Naive thymus-derived CD8-positive, alpha-beta T cell (primary cell): ENCODE results near the gene ACP5. TPM values are rescaled to one million over a fixed set of nuclear protein-coding genes. Genes with fewer than 3 reads are reported as not detected.
"Not testable (repeated sequence)": the region's sequence is repeated elsewhere in the genome, so short reads cannot be mapped to it uniquely, and the experiment has no call there.

ENCODE experiments used
- ATAC-seq, 2 donors: fragments of 150-1000 bp; cut with Tn5 transposase in 1 of 2; sonication (Bioruptor Pico), chemical (Tn5 transposase) in 1 of 2; 1 replicate in 1 of 2; 2 replicates in 1 of 2; pipeline ENCODE4 v1.10.0; 2021; ENCODE audit warnings: mild to moderate bottlenecking in 2 of 2, moderate library complexity in 2 of 2
- POLR2A ChIA-PET: fragments of 350-600 bp; sonication (Branson Sonifier 250); formaldehyde crosslinking; loops from one replicate; lab custom pipeline; 2021; ENCODE audit warnings: antibody characterized with exemption; lab: Charles Lee
- DNase-seq, 10 donors: peaks; one replicate each; pipeline versions ENCODE4 v3.0.0 to v3.0.0-alpha.2; 2020 to 2022
- H3K27ac Mint-ChIP-seq, 10 donors: one replicate each; pipeline ENCODE4 v1.8.0; 2020 to 2022; ENCODE audit warnings: mild to moderate bottlenecking in 10 of 10, mixed read lengths in 10 of 10, moderate library complexity in 4 of 10, inconsistent platforms in 1 of 10
- H3K27me3 Mint-ChIP-seq, 5 donors: one replicate each; pipeline ENCODE4 v1.8.0; 2021 to 2022; ENCODE audit warnings: mixed read lengths in 5 of 5
- H3K36me3 Mint-ChIP-seq, 3 donors: one replicate each; pipeline ENCODE4 v1.8.0; 2020 to 2022; ENCODE audit warnings: mixed read lengths in 3 of 3, mild to moderate bottlenecking in 2 of 3, inconsistent platforms in 1 of 3
- H3K4me1 Mint-ChIP-seq, 4 donors: one replicate each; pipeline ENCODE4 v1.8.0; 2021 to 2022; ENCODE audit warnings: mixed read lengths in 4 of 4
- H3K4me3 Mint-ChIP-seq, 10 donors: one replicate each; pipeline ENCODE4 v1.8.0; 2020 to 2022; ENCODE audit warnings: mild to moderate bottlenecking in 10 of 10, mixed read lengths in 10 of 10, moderate library complexity in 6 of 10, inconsistent platforms in 1 of 10
- H3K9me3 Mint-ChIP-seq, 9 donors: one replicate each; pipeline ENCODE4 v1.8.0; 2020 to 2022; ENCODE audit warnings: mixed read lengths in 9 of 9, mild to moderate bottlenecking in 3 of 9, inconsistent platforms in 1 of 9, moderate library complexity in 1 of 9
- polyA plus RNA-seq, 3 donors: library from polyadenylated mRNA; unstranded; fragments of 300-500 nt; fragmentation: Illumina TruSeq; gene quantifications; one replicate each; pipeline ENCODE4 v1.2.3, GENCODE V29; 2021
- total RNA-seq, 8 experiments: library from RNA in 2 of 8; stranded (reverse) in 2 of 8; gene quantifications; one replicate each; pipeline ENCODE4 v1.2.3 and lab custom pipeline; 2021 to 2026

ACP5 gene
- total RNA-seq (10 to 100 TPM; 13.8 to 14.8 TPM), polyA plus RNA-seq (10 to 100 TPM in 2 of 3 donors, 1 to 10 TPM in 1; 8.4 to 14.2 (median 12.0) TPM), total RNA-seq (lab: John Stamatoyannopoulos, UW) (1.4 to 17.6 (median 8.9) reads per million in 6 experiments)

- H3K27ac Mint-ChIP-seq, result peak within 1 kb of the TSS; percentile 53 to 97 (median 92)
- H3K27me3 Mint-ChIP-seq, result no peaks in the 10 kb centered on the region
- POLR2A ChIA-PET, result interaction anchor here (0.9 to 6.2 kb wide), 5 partner anchors 11 to 203 kb away, joined by 3 to 44 read pairs (median 6); partner anchors contain the start of genes ELOF1, SWSAP1 and ZNF627
- H3K4me1 Mint-ChIP-seq, result peaks cover 14 to 54% (median 34%) of the 10 kb centered on the region in 4 donors
- peaks cover 0 to 4% (median 2%) of the 10 kb centered on the region in 3 donors for H3K36me3 Mint-ChIP-seq
- peak within 1 kb of the TSS; percentile 76 to 90 (median 84) for H3K4me3 Mint-ChIP-seq
- peak; percentile 26 to 34 for ATAC-seq
- no peaks in the 10 kb centered on the region for H3K9me3 Mint-ChIP-seq
- DNase-seq, result peak in 2 of 10 donors; percentile 22 to 25
Measured at GRCh38 chr19:11577451-11578257, at the start of gene ACP5. Gene ACP5, minus strand, starts transcription at chr19:11577645. Its CDS starts 328 bp downstream, at chr19:11577317.

DNA sequence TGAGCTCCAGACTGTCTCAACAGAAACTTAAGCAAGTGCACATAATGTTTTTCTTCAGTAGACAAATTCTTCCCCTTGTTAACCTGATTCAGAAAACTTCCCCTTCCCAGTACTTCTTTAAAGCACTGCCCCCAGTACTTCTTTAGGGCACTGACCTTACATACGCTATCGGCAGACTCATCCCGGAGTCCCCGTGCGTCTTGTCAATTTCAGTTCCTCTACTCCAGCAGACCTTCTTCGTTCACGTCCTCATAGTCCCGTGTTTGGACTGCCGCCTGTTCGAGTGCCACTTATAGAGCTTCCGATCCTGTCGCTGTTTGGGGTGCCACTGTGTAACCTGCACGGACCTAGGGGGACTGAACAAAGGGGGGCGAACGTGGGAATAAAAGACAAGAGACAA, 48.8 kb upstream of the ACP5 start:
- H3K4me3 Mint-ChIP-seq, result peak overlapping the region in 1 of 10 donors; percentile 35
- ATAC-seq, result no peak
- DNase-seq, result no peak
- H3K27ac Mint-ChIP-seq, result no peak overlapping the region
- H3K27me3 Mint-ChIP-seq, result peaks cover 3 to 11% (median 6%) of the 10 kb centered on the region in 5 donors
- POLR2A ChIA-PET, result no interaction called here
- peaks cover 2 to 18% (median 13%) of the 10 kb centered on the region in 4 donors for H3K4me1 Mint-ChIP-seq
- peaks cover 3 to 5% (median 5%) of the 10 kb centered on the region in 3 donors for H3K36me3 Mint-ChIP-seq
- H3K9me3 Mint-ChIP-seq, result peaks cover 0 to 20% (median under 1%) of the 10 kb centered on the region in 9 donors

DNA sequence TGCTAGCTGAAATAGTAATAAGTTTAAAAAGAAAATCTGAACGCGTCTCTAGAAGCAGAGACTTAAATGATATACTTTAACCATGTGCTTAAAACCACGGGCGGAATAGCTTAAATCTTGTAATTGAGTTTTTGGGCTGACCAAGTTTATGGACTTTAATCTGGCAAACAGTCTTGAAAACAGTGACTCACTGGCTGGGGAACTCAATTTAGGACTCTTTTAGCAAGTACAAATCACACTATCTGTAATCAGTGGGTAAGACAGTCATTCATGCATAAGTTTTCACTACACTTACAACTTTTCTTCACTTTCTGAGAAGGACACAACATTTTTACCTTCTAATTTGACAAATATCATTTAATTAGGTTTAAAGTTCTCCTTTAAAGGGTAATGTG, 46.6 kb upstream of the ACP5 start:
- POLR2A ChIA-PET, result interaction anchor here (0.8 kb wide), 1 partner anchor 11 kb away, joined by 3 read pairs; no protein-coding TSS in a partner anchor
- H3K9me3 Mint-ChIP-seq, result peaks cover 0 to 32% (median 11%) of the 10 kb centered on the region in 9 donors
- peaks cover 5 to 27% (median 24%) of the 10 kb centered on the region in 3 donors for H3K36me3 Mint-ChIP-seq
- H3K27ac Mint-ChIP-seq, result peak overlapping the region in 1 of 10 donors; percentile 80
- DNase-seq (no peak), ATAC-seq (no peak)
- peaks cover 0 to 7% (median 0%) of the 10 kb centered on the region in 5 donors for H3K27me3 Mint-ChIP-seq
- peaks cover 2 to 18% (median 13%) of the 10 kb centered on the region in 4 donors for H3K4me1 Mint-ChIP-seq
- H3K4me3 Mint-ChIP-seq, result peak overlapping the region in 7 of 10 donors; percentile 2 to 84 (median 9)

DNA sequence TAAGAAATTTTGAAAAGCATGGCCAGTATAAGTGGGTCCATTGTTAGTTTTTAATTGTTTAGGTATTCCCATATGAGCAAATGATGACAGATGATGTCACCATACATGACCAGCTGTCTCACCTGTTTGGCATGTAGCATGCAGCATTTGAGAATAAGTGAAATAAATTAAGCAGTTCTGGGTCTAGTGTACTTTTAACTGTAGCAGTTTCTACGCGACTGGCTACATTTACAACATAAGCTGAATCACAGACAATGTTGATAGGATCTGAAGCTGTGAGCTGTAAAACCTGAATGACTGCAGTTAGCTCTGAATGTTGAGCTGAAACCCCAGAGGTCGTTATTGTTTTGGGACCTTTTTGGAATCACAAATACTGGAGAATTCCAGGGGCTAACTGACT, 45.0 kb upstream of the ACP5 start:
- not testable (repeated sequence) for ATAC-seq, H3K4me3 Mint-ChIP-seq, DNase-seq, H3K27me3 Mint-ChIP-seq
- peaks cover 0 to 49% (median 17%) of the 10 kb centered on the region in 9 donors for H3K9me3 Mint-ChIP-seq
- H3K27ac Mint-ChIP-seq, result peak overlapping the region in 1 of 10 donors; percentile 31
- POLR2A ChIA-PET, result interaction anchor here (0.6 kb wide), 1 partner anchor 131 kb away, joined by 3 read pairs; no protein-coding TSS in a partner anchor
- H3K4me1 Mint-ChIP-seq, result peaks cover 2 to 18% (median 13%) of the 10 kb centered on the region in 4 donors
- H3K36me3 Mint-ChIP-seq, result peaks cover 16 to 43% (median 40%) of the 10 kb centered on the region in 3 donors

GRCh38 chr19:11620553-11620952, 43.1 kb upstream of the ACP5 start:
- no peak overlapping the region for H3K27ac Mint-ChIP-seq
- H3K9me3 Mint-ChIP-seq, result peaks cover 0 to 59% (median 17%) of the 10 kb centered on the region in 9 donors
- H3K4me3 Mint-ChIP-seq, result no peak overlapping the region
- H3K27me3 Mint-ChIP-seq, result peaks cover 0 to 5% (median 0%) of the 10 kb centered on the region in 5 donors
- peaks cover 2 to 16% (median 13%) of the 10 kb centered on the region in 4 donors for H3K4me1 Mint-ChIP-seq
- peaks cover 24 to 59% (median 57%) of the 10 kb centered on the region in 3 donors for H3K36me3 Mint-ChIP-seq
- DNase-seq, result no peak
- POLR2A ChIA-PET, result no interaction called here
- ATAC-seq, result no peak

DNA sequence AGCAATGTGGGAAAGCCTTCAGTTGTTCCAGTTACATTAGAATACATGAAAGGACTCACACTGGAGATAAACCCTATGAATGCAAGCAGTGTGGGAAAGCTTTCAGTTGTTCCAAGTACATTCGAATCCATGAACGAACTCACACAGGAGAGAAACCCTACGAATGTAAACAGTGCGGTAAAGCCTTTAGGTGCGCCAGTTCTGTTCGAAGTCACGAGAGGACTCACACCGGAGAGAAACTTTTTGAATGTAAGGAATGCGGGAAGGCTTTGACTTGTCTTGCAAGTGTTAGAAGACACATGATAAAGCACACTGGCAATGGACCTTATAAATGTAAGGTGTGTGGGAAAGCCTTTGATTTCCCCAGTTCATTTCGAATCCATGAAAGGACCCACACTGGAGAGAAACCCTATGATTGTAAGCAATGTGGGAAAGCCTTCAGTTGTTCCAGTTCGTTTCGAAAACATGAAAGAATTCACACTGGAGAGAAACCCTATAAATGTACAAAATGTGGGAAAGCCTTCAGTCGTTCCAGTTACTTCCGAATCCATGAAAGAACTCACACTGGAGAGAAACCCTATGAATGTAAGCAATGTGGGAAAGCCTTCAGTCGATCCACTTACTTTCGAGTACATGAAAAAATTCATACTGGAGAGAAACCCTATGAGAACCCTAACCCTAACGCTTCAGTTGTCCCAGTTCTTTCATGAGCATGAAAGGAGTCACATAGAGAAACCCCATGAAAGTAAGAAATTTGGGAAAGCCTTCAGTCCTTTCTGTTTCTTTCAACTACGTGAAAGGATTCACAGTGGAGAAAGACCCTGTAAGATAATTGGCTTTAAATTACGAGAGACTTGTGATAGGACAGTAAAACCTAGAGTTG, 40.0 kb upstream of the ACP5 start:
- Mint-ChIP-seq H3K27ac (no peak overlapping the region), H3K4me3 (no peak overlapping the region), H3K4me1 (peaks cover 2 to 11% (median 7%) of the 10 kb centered on the region in 4 donors), H3K9me3 (peaks cover 0 to 59% (median 17%) of the 10 kb centered on the region in 9 donors), H3K36me3 (peaks cover 24 to 78% (median 70%) of the 10 kb centered on the region in 3 donors), H3K27me3 (no peaks in the 10 kb centered on the region)
- no peak for ATAC-seq
- POLR2A ChIA-PET, result no interaction called here
- DNase-seq, result no peak

GRCh38 chr19:11612816-11613511, 35.5 kb upstream of the ACP5 start:
- Mint-ChIP-seq H3K4me3 (peak overlapping the region in 3 of 10 donors; percentile 27 to 66 (median 51)), H3K36me3 (peaks cover 14 to 43% (median 43%) of the 10 kb centered on the region in 3 donors), H3K27me3 (no peaks in the 10 kb centered on the region), H3K4me1 (peaks cover 2 to 11% (median 7%) of the 10 kb centered on the region in 4 donors), H3K9me3 (peaks cover 0 to 28% (median 12%) of the 10 kb centered on the region in 9 donors), H3K27ac (peak overlapping the region in 4 of 10 donors; percentile 20 to 95 (median 80))
- peak; percentile 47 to 48 for ATAC-seq
- POLR2A ChIA-PET, result interaction anchor here (1.2 kb wide), 1 partner anchor 12 kb away, joined by 3 read pairs; no protein-coding TSS in a partner anchor
- peak in 1 of 10 donors; percentile 12 for DNase-seq

DNA sequence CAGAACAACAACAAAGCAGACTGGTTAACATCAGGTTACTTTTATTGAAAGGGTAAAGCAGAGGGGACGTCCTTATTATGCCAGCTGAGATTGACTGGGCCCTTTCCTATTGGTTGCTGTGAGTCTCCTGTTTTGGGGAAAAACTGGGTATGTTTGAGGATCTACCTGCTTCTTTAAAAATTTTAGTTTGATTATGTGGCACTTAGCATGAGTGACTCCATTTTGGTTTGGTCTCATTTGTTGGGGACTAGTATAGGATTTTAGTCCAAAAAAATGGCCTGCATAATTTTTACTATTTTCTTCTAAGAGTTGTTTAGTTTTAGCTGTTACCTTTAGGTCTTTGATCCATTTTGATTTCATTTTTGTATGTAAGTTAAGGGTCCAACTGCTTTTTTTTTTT, 34.3 kb upstream of the ACP5 start:
- Mint-ChIP-seq H3K27me3 (no peaks in the 10 kb centered on the region), H3K36me3 (peaks cover 12 to 41% (median 38%) of the 10 kb centered on the region in 3 donors), H3K9me3 (peaks cover 0 to 25% (median 9%) of the 10 kb centered on the region in 9 donors), H3K4me3 (no peak overlapping the region), H3K27ac (peak overlapping the region in 1 of 10 donors; percentile 8), H3K4me1 (peaks cover 2 to 11% (median 7%) of the 10 kb centered on the region in 4 donors)
- ATAC-seq (no peak), DNase-seq (no peak)
- POLR2A ChIA-PET, result no interaction called here

GRCh38 chr19:11606484-11606883, 29.0 kb upstream of the ACP5 start:
- ATAC-seq (no peak), DNase-seq (no peak)
- H3K4me1 Mint-ChIP-seq, result peaks cover 8 to 11% (median 10%) of the 10 kb centered on the region in 4 donors
- peaks cover 20 to 52% (median 32%) of the 10 kb centered on the region in 3 donors for H3K36me3 Mint-ChIP-seq
- peaks cover 0 to 32% (median 14%) of the 10 kb centered on the region in 9 donors for H3K9me3 Mint-ChIP-seq
- peak overlapping the region in 1 of 10 donors; percentile 53 for H3K27ac Mint-ChIP-seq
- no peak overlapping the region for H3K4me3 Mint-ChIP-seq
- H3K27me3 Mint-ChIP-seq, result no peaks in the 10 kb centered on the region
- POLR2A ChIA-PET, result no interaction called here

GRCh38 chr19:11599704-11600103, 22.3 kb upstream of the ACP5 start:
- ATAC-seq, H3K27me3 Mint-ChIP-seq, POLR2A ChIA-PET, DNase-seq, H3K9me3 Mint-ChIP-seq: not testable (repeated sequence)
- Mint-ChIP-seq H3K36me3 (peaks cover 3 to 20% (median 17%) of the 10 kb centered on the region in 3 donors), H3K4me1 (peaks cover 15 to 48% (median 30%) of the 10 kb centered on the region in 4 donors), H3K4me3 (peak overlapping the region in 1 of 10 donors; percentile 45), H3K27ac (peak overlapping the region in 2 of 10 donors; percentile 27 to 41)

DNA sequence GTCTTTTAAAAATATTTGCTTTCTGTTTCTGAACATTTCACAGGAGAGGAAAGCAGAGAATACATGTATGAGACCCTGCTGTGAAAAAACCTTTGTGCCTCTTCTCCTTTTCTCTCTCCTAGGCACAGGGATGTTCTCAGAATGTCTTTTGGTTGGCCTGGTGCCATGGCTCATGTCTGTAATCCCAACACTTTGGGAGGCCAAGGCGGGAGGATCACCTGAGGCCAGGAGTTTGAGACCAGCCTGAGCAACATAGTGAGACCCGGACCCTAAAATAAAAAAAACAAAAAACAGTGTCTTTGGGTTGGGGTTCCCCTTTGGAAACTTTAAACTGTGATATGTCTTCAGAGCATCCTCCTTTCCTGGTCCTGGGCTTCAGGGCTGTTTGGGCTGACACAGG, 21.3 kb upstream of the ACP5 start:
- ATAC-seq (no peak), DNase-seq (no peak)
- Mint-ChIP-seq H3K27ac (peak overlapping the region in 9 of 10 donors; percentile 3 to 95 (median 63)), H3K9me3 (peaks cover 0 to 3% (median 0%) of the 10 kb centered on the region in 9 donors), H3K4me3 (peak overlapping the region; percentile 49 to 92 (median 76)), H3K27me3 (no peaks in the 10 kb centered on the region), H3K36me3 (peaks cover 0 to 11% (median 8%) of the 10 kb centered on the region in 3 donors), H3K4me1 (peaks cover 15 to 46% (median 30%) of the 10 kb centered on the region in 4 donors)
- POLR2A ChIA-PET, result no interaction called here
